Epithelial cell of esophagus (primary cell): Measurements from ENCODE around the gene FOXN1.

Experiments
- DNase-seq: peaks from one replicate; pipeline ENCODE4 v3.0.0; 2010; ENCODE audit warnings: low read depth
- H3K4me3 ChIP-seq: 2 replicates; pipeline ENCODE4 v1.5.1; 2011; ENCODE audit warnings: mild to moderate bottlenecking, low read length, control low read depth
- TF ChIP-seq, protein P1 (sequence below): IDR thresholded peaks from 2 replicates; pipeline ENCODE4 v1.5.1; 2011; ENCODE audit warnings: low read depth, mild to moderate bottlenecking, low read length, control low read depth, inconsistent platforms; ENCODE audit not compliant: insufficient read depth; ENCODE audit errors: missing control alignments

Gene FOXN1

DNA sequence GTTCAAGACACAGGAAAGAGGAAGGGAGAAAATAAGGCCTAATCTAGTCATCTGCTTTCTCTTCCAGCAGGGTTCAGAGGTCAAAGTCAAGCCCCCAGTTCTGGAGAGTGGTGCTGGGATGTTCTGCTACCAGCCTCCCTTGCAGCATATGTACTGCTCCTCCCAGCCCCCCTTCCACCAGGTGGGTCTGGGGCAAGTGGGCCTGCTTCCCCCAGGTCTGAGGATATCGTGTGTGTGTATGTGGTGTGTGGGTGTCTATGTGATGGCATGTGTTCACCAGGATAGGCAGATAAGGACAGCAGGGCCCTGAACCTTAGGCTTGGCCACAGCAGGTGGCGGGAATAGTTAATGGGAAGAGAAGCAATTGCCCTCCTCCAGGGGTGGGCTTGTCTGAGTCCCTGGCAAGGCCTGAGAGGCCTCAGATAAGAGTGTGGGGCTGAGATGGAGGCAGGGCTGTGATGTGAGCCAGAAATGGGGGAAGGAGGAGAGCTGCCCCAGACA lies 21.1 kb downstream of the FOXN1 start:
- TF ChIP-seq, protein P1, sequence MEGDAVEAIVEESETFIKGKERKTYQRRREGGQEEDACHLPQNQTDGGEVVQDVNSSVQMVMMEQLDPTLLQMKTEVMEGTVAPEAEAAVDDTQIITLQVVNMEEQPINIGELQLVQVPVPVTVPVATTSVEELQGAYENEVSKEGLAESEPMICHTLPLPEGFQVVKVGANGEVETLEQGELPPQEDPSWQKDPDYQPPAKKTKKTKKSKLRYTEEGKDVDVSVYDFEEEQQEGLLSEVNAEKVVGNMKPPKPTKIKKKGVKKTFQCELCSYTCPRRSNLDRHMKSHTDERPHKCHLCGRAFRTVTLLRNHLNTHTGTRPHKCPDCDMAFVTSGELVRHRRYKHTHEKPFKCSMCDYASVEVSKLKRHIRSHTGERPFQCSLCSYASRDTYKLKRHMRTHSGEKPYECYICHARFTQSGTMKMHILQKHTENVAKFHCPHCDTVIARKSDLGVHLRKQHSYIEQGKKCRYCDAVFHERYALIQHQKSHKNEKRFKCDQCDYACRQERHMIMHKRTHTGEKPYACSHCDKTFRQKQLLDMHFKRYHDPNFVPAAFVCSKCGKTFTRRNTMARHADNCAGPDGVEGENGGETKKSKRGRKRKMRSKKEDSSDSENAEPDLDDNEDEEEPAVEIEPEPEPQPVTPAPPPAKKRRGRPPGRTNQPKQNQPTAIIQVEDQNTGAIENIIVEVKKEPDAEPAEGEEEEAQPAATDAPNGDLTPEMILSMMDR, result no peak
- no peak overlapping the region for H3K4me3 ChIP-seq
- DNase-seq, result no peak

DNA sequence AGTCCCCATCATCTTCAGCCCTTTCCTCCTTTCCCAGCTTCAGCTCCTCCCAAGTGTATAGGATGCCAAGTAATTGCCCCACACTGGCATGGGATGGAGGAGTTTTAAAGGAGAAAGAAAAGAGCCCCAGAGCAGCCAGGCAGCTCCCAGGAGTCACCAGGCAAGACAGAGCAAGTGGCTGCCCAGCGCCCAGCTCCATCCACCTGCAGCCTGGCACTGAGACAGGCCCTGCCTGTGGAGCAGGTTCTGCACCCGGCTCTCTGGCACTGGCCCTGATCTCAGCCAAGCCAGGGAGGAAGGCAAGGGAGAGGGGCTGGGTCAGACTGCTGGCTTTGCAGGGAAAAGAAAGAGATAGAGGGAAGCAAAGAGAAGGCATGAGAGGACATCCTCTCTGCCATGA lies 21.7 kb downstream of the FOXN1 start:
- H3K4me3 ChIP-seq, result no peak overlapping the region
- TF ChIP-seq, protein P1, result no peak
- peak; percentile 87 for DNase-seq

DNA sequence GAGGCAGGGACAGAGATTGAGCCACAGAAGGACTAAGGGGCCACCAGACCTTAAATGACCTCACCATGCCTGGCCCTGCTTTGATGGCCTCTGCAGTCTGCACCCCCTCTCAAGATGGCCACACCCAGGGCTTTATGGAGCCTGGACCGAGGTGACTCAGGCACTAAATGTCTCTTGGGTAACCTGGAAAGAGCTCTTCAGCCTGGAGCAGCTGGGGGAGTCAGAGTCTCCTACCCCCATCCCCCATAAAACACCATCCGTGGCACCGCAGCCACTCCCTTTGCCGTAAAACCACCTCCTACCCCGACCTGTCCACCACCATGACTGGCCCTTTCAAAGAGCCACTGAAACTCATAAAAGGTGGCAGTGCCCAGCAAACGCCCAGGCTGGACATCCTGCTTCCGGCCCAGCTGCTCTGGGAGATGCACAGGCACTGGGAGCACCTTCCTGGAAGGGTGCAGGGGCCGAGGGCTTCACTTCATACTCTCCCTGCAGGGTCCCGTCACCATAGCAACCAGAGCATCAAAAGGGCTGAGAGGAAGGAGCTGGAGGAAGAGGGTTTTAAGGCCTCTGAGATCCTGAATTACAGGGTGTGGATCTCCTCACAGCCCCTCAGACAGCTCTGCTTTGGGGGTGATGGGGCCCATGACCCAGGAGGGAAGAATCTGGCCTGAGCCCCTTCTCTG lies 22.3 kb downstream of the FOXN1 start:
- TF ChIP-seq, protein P1, result no peak
- H3K4me3 ChIP-seq, result no peak overlapping the region
- peak; percentile 61 for DNase-seq

DNA sequence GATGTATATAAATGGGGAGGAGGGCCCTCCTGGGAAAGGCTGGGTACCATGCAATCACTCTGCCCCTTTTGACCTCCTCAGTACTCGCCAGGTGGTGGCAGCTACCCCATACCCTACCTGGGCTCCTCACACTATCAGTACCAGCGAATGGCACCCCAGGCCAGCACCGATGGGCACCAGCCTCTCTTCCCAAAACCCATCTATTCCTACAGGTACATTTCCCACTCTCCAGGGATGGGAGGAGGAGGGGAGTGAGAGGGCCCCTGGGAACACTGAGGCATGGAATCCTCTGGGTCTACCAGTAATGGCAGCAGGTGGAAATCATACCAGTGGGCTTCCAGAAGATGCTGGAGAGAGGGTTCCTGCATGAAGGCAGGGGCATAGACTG lies 22.9 kb downstream of the FOXN1 start:
- no peak for DNase-seq
- H3K4me3 ChIP-seq, result no peak overlapping the region
- TF ChIP-seq, protein P1, result no peak

DNA sequence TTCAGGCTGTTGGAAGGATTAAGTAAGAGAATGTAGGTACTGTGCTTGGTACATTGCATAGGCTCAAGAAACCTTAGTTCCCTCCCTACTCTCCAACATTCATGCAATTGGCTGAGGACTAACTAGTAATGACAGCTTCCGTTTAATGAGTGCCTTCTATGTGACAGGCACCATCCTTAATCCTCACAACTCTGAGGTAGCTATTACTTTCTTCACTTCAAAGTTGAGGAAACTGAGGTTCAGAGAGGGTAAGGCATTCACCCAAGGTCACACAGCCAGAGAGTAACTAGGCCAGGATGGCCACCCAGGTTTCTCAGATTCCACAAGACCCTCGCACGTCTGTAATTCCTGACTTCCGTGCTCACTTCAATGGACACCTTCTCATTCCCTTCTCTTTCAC lies 24.1 kb downstream of the FOXN1 start:
- DNase-seq, result no peak
- TF ChIP-seq, protein P1, result no peak
- H3K4me3 ChIP-seq, result no peak overlapping the region

DNA sequence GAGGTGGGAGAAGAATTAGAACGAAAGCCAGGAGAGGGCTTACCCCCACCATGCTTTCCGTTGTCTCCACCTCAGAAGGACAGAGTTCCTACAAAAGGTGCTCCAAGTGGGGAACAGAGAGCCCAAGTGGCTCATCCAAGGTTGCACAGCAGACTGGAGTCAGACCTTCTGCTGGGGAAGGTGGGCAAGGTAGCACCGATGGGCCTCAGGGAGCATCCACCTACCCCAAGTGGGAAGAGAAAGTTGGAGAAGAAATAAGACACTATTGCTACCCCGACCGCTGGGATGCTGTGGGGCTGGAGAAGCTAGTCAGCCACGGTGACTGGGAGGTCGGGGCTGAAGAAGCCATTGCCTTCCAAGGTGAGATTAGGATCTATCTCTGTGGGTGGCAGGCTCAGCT lies 24.8 kb downstream of the FOXN1 start:
- no peak for DNase-seq
- TF ChIP-seq, protein P1, result no peak
- H3K4me3 ChIP-seq, result no peak overlapping the region
